IPS DF 6.9 (cell line): Measurements from ENCODE around the gene NCKAP5.

Experiments used
- DNase-seq: peaks from one replicate; pipeline ENCODE4 v3.0.0-alpha.2; 2013; ENCODE audit warnings: low read depth, low spot score
- H3K27ac ChIP-seq: one replicate; pipeline ENCODE4 v1.5.1; 2013; ENCODE audit warnings: low read length, control low read depth
- H3K27me3 ChIP-seq: 2 replicates; pipeline ENCODE4 v1.6.1; 2013; ENCODE audit warnings: mild to moderate bottlenecking, low read length; ENCODE audit not compliant: control insufficient read depth, insufficient read depth
- H3K36me3 ChIP-seq: 2 replicates; pipeline ENCODE4 v1.6.1; 2013; ENCODE audit warnings: low read length; ENCODE audit not compliant: control insufficient read depth, insufficient read depth
- H3K4me1 ChIP-seq: 2 replicates; pipeline ENCODE4 v1.6.1; 2013; ENCODE audit warnings: low read length; ENCODE audit not compliant: control insufficient read depth, insufficient read depth
- H3K4me3 ChIP-seq: 2 replicates; pipeline ENCODE4 v1.5.1; 2013; ENCODE audit warnings: mild to moderate bottlenecking, low read length
- H3K9me3 ChIP-seq: 2 replicates; pipeline ENCODE4 v1.6.1; 2013; ENCODE audit warnings: low read length, inconsistent platforms; ENCODE audit not compliant: control insufficient read depth, insufficient read depth
- WGBS: extraction: QIAGEN DNeasy Blood & Tissue Kit; methylation state at CpG from one replicate; pipeline ENCODE4 v1.1.7; 2013; ENCODE audit warnings: mixed read lengths, missing lambda C conversion rate; ENCODE audit not compliant: insufficient read length, insufficient coverage; 5-methylcytosine and 5-hydroxymethylcytosine counted together

NCKAP5 gene

GRCh38 chr2:133085646-133086045, 482.6 kb downstream of the NCKAP5 start:
- no peak for DNase-seq
- H3K9me3 ChIP-seq, result no peaks in the 10 kb centered on the region
- H3K27me3 ChIP-seq, result no peaks in the 10 kb centered on the region
- no peaks in the 10 kb centered on the region for H3K36me3 ChIP-seq
- no CpG with 5 or more reads among the region's 2 CpGs for WGBS
- H3K4me1 ChIP-seq, result no peaks in the 10 kb centered on the region
- H3K27ac ChIP-seq, result no peak overlapping the region
- H3K4me3 ChIP-seq, result no peak overlapping the region

GRCh38 chr2:133082034-133082433, 486.2 kb downstream of the NCKAP5 start:
- H3K27ac ChIP-seq, result no peak overlapping the region
- H3K4me1 ChIP-seq, result no peaks in the 10 kb centered on the region
- no CpG with 5 or more reads among the region's 1 CpG for WGBS
- no peaks in the 10 kb centered on the region for H3K36me3 ChIP-seq
- H3K9me3 ChIP-seq, result no peaks in the 10 kb centered on the region
- DNase-seq, result no peak
- no peak overlapping the region for H3K4me3 ChIP-seq
- no peaks in the 10 kb centered on the region for H3K27me3 ChIP-seq

GRCh38 chr2:133080822-133081221, 487.4 kb downstream of the NCKAP5 start:
- Histone ChIP-seq H3K27me3 (no peaks in the 10 kb centered on the region), H3K4me1 (no peaks in the 10 kb centered on the region), H3K36me3 (no peaks in the 10 kb centered on the region), H3K4me3 (no peak overlapping the region), H3K27ac (no peak overlapping the region), H3K9me3 (no peaks in the 10 kb centered on the region)
- WGBS, result no CpG with 5 or more reads among the region's 2 CpGs
- no peak for DNase-seq

GRCh38 chr2:133078667-133079411, 489.4 kb downstream of the NCKAP5 start:
- Histone ChIP-seq H3K4me3 (no peak overlapping the region), H3K4me1 (no peaks in the 10 kb centered on the region), H3K27me3 (no peaks in the 10 kb centered on the region), H3K9me3 (no peaks in the 10 kb centered on the region), H3K36me3 (no peaks in the 10 kb centered on the region), H3K27ac (no peak overlapping the region)
- no peak for DNase-seq
- WGBS, result no CpG with 5 or more reads among the region's 2 CpGs

- no CpG with 5 or more reads among the region's 7 CpGs for WGBS
- no peaks in the 10 kb centered on the region for H3K36me3 ChIP-seq
- H3K27ac ChIP-seq, result no peak overlapping the region
- no peak overlapping the region for H3K4me3 ChIP-seq
- H3K4me1 ChIP-seq, result no peaks in the 10 kb centered on the region
- no peaks in the 10 kb centered on the region for H3K9me3 ChIP-seq
- H3K27me3 ChIP-seq, result no peaks in the 10 kb centered on the region
- DNase-seq, result no peak
Observed at GRCh38 chr2:133077269-133077822, 490.9 kb downstream of the NCKAP5 start.

- Histone ChIP-seq H3K4me1 (no peaks in the 10 kb centered on the region), H3K4me3 (no peak overlapping the region), H3K27me3 (no peaks in the 10 kb centered on the region), H3K9me3 (no peaks in the 10 kb centered on the region), H3K27ac (no peak overlapping the region), H3K36me3 (no peaks in the 10 kb centered on the region)
- DNase-seq, result no peak
- WGBS, result no CpG with 5 or more reads among the region's 5 CpGs
Observed at GRCh38 chr2:133072837-133073694, 495.2 kb downstream of the NCKAP5 start.

GRCh38 chr2:133063775-133064174, 504.5 kb downstream of the NCKAP5 start:
- Histone ChIP-seq H3K27ac (no peak overlapping the region), H3K27me3 (no peaks in the 10 kb centered on the region), H3K9me3 (no peaks in the 10 kb centered on the region), H3K4me1 (no peaks in the 10 kb centered on the region), H3K36me3 (no peaks in the 10 kb centered on the region), H3K4me3 (no peak overlapping the region)
- DNase-seq, result peak; percentile 43
- no CpG with 5 or more reads among the region's 4 CpGs for WGBS

GRCh38 chr2:133062931-133063665, 505.2 kb downstream of the NCKAP5 start:
- Histone ChIP-seq H3K27me3 (no peaks in the 10 kb centered on the region), H3K27ac (no peak overlapping the region), H3K4me1 (no peaks in the 10 kb centered on the region), H3K36me3 (no peaks in the 10 kb centered on the region), H3K9me3 (no peaks in the 10 kb centered on the region), H3K4me3 (no peak overlapping the region)
- no CpG with 5 or more reads among the region's 2 CpGs for WGBS
- no peak for DNase-seq

GRCh38 chr2:133061874-133062593, 506.2 kb downstream of the NCKAP5 start:
- no peak overlapping the region for H3K4me3 ChIP-seq
- no peaks in the 10 kb centered on the region for H3K4me1 ChIP-seq
- H3K27ac ChIP-seq, result no peak overlapping the region
- H3K27me3 ChIP-seq, result no peaks in the 10 kb centered on the region
- H3K36me3 ChIP-seq, result no peaks in the 10 kb centered on the region
- H3K9me3 ChIP-seq, result no peaks in the 10 kb centered on the region
- DNase-seq, result no peak
- WGBS, result no CpG with 5 or more reads among the region's 3 CpGs

GRCh38 chr2:133054297-133054696, 514.0 kb downstream of the NCKAP5 start:
- H3K27me3 ChIP-seq, result no peaks in the 10 kb centered on the region
- no peak overlapping the region for H3K27ac ChIP-seq
- no peak for DNase-seq
- no peaks in the 10 kb centered on the region for H3K4me1 ChIP-seq
- no peaks in the 10 kb centered on the region for H3K36me3 ChIP-seq
- no peak overlapping the region for H3K4me3 ChIP-seq
- no peaks in the 10 kb centered on the region for H3K9me3 ChIP-seq
- WGBS, result no CpG with 5 or more reads among the region's 3 CpGs
